ENCODE results near the gene TFEB. TPM values are rescaled to one million over a fixed set of nuclear protein-coding genes. Genes with fewer than 3 reads are reported as not detected.

Gene TFEB
- total and polyA plus RNA-seq, 2 of the 8 experiments (the other 6 are each of a cell fraction or from before 2014, with no cell fraction given), result 2.3 to 6.7 TPM

DNA sequence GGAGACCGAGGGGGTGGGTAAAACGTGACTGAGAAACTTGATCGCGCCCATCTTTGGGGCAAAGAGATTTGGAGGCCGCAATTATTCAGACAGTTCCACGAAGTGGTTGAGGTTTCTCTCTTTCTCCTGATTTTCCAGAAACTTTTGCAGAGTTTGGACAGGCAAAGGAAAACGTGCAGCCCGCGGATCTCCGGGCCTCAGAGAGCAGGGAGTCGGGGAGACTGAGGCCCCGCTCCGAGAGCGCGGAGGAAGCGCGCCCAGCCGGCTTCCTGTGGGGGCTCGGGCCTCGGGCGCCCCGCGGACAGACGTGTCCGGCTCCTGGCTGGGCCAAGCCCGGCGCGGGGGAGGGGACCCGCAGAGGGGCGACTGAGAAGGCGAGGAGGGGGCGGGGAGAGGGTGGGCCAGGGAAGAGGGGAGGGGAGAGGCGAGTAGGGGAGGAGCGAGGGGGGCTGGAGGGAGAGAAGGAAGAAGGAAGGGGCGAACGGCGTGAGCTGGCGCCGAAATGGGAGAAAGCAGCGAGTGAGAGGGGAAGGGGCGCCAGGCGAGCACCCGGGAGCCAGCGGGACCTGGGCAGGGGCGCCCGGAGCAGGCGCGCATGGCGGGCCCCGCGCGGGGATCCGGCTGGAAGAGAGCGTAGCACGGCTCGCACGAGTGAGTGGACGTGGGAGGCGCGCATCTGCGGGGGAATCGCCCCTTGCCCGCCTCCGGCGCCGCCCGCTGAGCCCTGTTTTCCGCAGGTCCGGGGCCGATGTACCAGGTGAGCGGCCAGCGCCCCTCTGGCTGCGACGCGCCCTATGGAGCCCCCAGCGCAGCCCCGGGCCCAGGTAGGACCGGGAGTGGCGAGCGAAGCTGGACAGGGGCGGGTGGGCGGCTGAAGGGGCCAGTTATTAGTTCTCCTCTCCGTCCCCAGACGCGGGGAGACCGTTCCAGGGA, 97.1 kb downstream of the TFEB start, which contains the start of gene MDFI:
Gene MDFI, plus strand, starts transcription at position 467 of the 933 bp plus-strand sequence. Its CDS starts 282 bp downstream, at position 749.
- Histone ChIP-seq H3K9me3 (ENCODE audit: insufficient read depth in 2 of 2, low read depth in 1 of 2, low read length in 1 of 2) (no peaks in the 10 kb centered on the region), H2BK20ac (ENCODE audit: low read length) (peak within 1 kb of the TSS; percentile 86; the same call in 1 of the 2 replicates), H3K4ac (replicated peaks; ENCODE audit: insufficient read length, low read depth, low read length) (peak within 1 kb of the TSS; percentile 19), H3K9ac (replicated peaks in 1 of 4; ENCODE audit: extremely low read depth in 1 of 4, low read depth in 3 of 4, low read length in 3 of 4) (peak within 1 kb of the TSS in 3 of 4 experiments; percentile 45 to 55 (median 48); a peak in 6 of 7 replicates), H3K4me2 (ENCODE audit: insufficient read depth in 1 of 2, low read depth in 2 of 2, low read length in 2 of 2) (peak within 1 kb of the TSS; percentile 89 to 96), H2BK5ac (ENCODE audit: low read depth, low read length) (peak within 1 kb of the TSS; percentile 81; the same call in 1 of the 2 replicates), H3K56ac (replicated peaks; ENCODE audit: insufficient read length, low read depth, low read length) (peak within 1 kb of the TSS; percentile 37), H3K36me3 (ENCODE audit: control insufficient read depth in 2 of 4, insufficient read depth in 4 of 4, low read length in 3 of 4) (no peaks in the 10 kb centered on the region), H3K79me2 (ENCODE audit: control insufficient read depth in 1 of 2, insufficient read depth in 2 of 2, low read length in 2 of 2) (peaks cover 0 to 5% of the 10 kb centered on the region in 2 experiments; a peak in 1 of 4 replicates), H2BK120ac (replicated peaks; ENCODE audit: low read depth, low read length) (peak within 1 kb of the TSS; percentile 23), H3K23ac (ENCODE audit: insufficient read length) (no peak within 1 kb of the TSS), H3K18ac (ENCODE audit: extremely low read depth, low read length) (peak within 1 kb of the TSS; percentile 93), H4K8ac (ENCODE audit: extremely low read depth, insufficient read depth, low read length) (peak within 1 kb of the TSS; percentile 1), H3K4me3 (ENCODE audit: extremely low read depth in 1 of 4, insufficient read depth in 2 of 4, low read depth in 3 of 4, low read length in 4 of 4) (peak within 1 kb of the TSS; percentile 67 to 89 (median 78)), H3K27ac (ENCODE audit: low read depth, low read length) (no peak within 1 kb of the TSS), H3K23me2 (ENCODE audit: low read depth, low read length) (peaks cover 22% of the 10 kb centered on the region), H2AK5ac (ENCODE audit: low read depth, low read length) (no peak within 1 kb of the TSS), H2BK15ac (ENCODE audit: low read length) (peak within 1 kb of the TSS; percentile 88; the same call in 1 of the 2 replicates), H4K5ac (ENCODE audit: insufficient read length, low read depth, low read length) (peak within 1 kb of the TSS; percentile 57), H3K27me3 (replicated peaks in 1 of 4; ENCODE audit: control insufficient read depth in 3 of 4, extremely low read depth in 1 of 4, insufficient read depth in 3 of 4, low read length in 3 of 4) (peaks cover 8 to 69% (median 37%) of the 10 kb centered on the region in 4 experiments; a peak in 6 of 7 replicates), H3K14ac (ENCODE audit: insufficient read length) (no peak within 1 kb of the TSS), H3K79me1 (ENCODE audit: low read depth, low read length) (peaks cover 2% of the 10 kb centered on the region; the same call in 1 of the 2 replicates), H2AFZ (ENCODE audit: low read length) (peak within 1 kb of the TSS; percentile 60; the same call in 1 of the 2 replicates), H3K4me1 (replicated peaks in 1 of 4; ENCODE audit: control insufficient read depth in 3 of 4, insufficient read depth in 4 of 4, low read length in 3 of 4) (peaks cover 8 to 28% (median 17%) of the 10 kb centered on the region in 4 experiments), H4K91ac (replicated peaks; ENCODE audit: insufficient read length, low read length) (peak within 1 kb of the TSS; percentile 76), H2BK12ac (ENCODE audit: low read depth, low read length) (peak within 1 kb of the TSS; percentile 85; the same call in 1 of the 2 replicates), H4K20me1 (replicated peaks in 1 of 2; ENCODE audit: control insufficient read depth in 1 of 2, insufficient read depth in 2 of 2, low read length in 2 of 2) (peaks cover 0 to 2% of the 10 kb centered on the region in 2 experiments)
- ChIA-PET POLR2A (ENCODE audit: partially characterized antibody) (interaction anchor here (1.0 to 2.2 kb wide), 5 partner anchors 14 to 67 kb away, joined by 3 to 7 read pairs (median 3); no protein-coding TSS in a partner anchor), CTCF (ENCODE audit: partially characterized antibody) (interaction anchor here (0.6 to 5.1 kb wide), 5 partner anchors 16 to 45 kb away, joined by 3 to 22 read pairs (median 4); no protein-coding TSS in a partner anchor)
- no peak for FAIRE-seq
- DNase-seq (ENCODE audit: low read depth in 1 of 2, low spot score in 2 of 2), result peak; percentile 46 to 81
- 0% methylated on average over 46 of the region's 86 CpGs; no CpG with 5 or more reads in 1 of the 2 experiments for WGBS, 2 experiments (ENCODE audit: extremely low coverage in 1 of 2, insufficient coverage in 1 of 2, insufficient read length in 1 of 2, insufficient replicate concordance in 2 of 2, low coverage in 1 of 2, low lambda C conversion rate in 2 of 2, missing lambda C conversion rate in 1 of 2)
- TF ChIP-seq RNF2 (IDR thresholded peaks at IDR 0.05; ENCODE audit: borderline replicate concordance, low read depth, low read length, missing control alignments, poor library complexity, severe bottlenecking), result peak; percentile 50
- TF ChIP-seq SIN3A (conservative IDR thresholded peaks at IDR 0.05 in 1 of 2, IDR thresholded peaks at IDR 0.05 in 1 of 2; ENCODE audit: low read depth in 1 of 2, low read length in 2 of 2), result 0 out of 4 replicates have a peak, but pooled peaks of 1 of the 2 experiments have one; percentile 12
- TF ChIP-seq NANOG (IDR thresholded peaks at IDR 0.05; ENCODE audit: insufficient read depth, low read depth, low read length, poor library complexity, severe bottlenecking), result no peak
- no peak for TF ChIP-seq ZNF274 (IDR thresholded peaks at IDR 0.05; ENCODE audit: borderline replicate concordance, extremely low read depth, low read length)
- TF ChIP-seq SUZ12 (IDR thresholded peaks at IDR 0.05; ENCODE audit: low read length), result peak; percentile 4; the same call in 1 of the 2 replicates
- TF ChIP-seq KDM4A (IDR thresholded peaks at IDR 0.05; ENCODE audit: low read depth, low read length, severe bottlenecking), result peak; percentile 88
- TF ChIP-seq EZH2 (IDR thresholded peaks at IDR 0.05; ENCODE audit: low read depth, low read length, severe bottlenecking), result peak; percentile 3
- TF ChIP-seq RBBP5 (IDR thresholded peaks at IDR 0.05; ENCODE audit: borderline replicate concordance, low read depth, low read length), result 0 out of 2 replicates have a peak, but pooled peaks have one; percentile 43
